Inflammatory macrophage treated with lipopolysaccharide for 1 hour (primary cell): ENCODE data around the gene RRAD.
"Not testable (repeated sequence)": the region's sequence is repeated elsewhere in the genome, so short reads cannot be mapped to it uniquely, and the experiment has no call there.

ENCODE experiments used
- DNase-seq, 2 donors: peaks; one replicate each; pipeline ENCODE4 v3.0.0-alpha.2; 2020 to 2022

Gene RRAD

GRCh38 chr16:66950437-66950836 lies 25.1 kb upstream of the RRAD start:
- DNase-seq: no peak

DNA sequence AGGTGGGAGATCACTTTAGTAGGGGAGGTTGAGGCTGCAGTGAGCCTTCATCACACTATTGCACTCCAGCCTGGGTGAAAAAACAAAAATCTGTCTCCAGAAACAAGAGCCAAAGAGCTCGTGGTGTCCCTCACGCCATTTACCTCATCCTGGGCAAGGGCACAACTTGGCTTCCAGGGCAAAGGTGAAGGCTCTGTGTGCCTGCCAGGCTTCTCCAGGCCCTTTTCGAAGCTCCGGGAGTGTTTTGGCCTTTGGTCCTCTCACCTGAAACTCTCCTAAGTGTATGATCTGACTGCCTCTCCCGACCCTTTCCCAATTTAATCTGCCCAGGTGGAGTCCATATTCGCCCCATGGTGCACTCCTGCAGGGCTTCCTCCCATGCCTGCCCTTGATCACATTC lies 24.1 kb upstream of the RRAD start:
- DNase-seq: no peak

DNA sequence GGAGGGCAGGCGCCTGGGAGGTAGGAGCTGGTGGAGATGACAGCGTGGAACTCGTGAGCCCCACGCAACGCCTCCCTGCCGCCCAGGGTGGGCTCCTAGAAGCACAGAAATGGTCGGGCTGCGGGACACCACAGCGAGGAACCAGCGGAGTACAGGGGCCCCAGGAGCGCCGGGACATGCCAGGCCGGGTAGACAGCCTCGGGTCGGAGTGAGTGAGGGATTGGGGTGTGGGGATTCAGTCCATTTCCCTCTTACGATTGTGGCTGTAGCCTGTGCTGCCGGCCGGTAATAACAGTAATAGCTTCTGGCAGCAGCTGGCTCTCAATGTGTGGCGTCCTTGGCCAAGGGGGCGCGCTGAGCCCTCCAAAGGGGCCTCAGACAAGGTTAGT lies 23.5 kb upstream of the RRAD start:
- DNase-seq: no peak

GRCh38 chr16:66948134-66948836 lies 22.9 kb upstream of the RRAD start:
- DNase-seq: peak in 1 of 2 donors; percentile 25

GRCh38 chr16:66947302-66948065 lies 22.1 kb upstream of the RRAD start:
- peak; percentile 77 to 97 for DNase-seq

- no peak for DNase-seq
Observed at GRCh38 chr16:66946974-66947301, 21.6 kb upstream of the RRAD start.

DNA sequence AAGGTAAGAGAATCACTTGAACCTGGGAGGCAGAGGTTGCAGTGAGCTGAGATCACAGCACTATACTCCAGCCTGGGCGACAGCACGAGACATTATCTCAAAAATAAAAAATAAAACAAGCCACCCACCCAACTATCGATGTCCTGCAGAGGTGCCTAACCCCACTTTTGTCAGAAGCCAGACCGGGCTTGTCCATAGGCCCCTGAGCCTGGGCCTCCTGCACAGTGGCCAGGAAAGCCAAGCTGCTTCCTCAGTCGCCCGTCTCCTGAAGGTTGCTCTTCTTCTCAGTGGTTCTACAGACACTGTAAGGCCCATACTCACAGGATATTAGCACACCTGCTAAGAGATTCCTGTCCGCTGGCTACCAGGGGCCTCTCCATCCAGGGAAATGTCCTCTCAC lies 21.2 kb upstream of the RRAD start:
- no peak for DNase-seq

DNA sequence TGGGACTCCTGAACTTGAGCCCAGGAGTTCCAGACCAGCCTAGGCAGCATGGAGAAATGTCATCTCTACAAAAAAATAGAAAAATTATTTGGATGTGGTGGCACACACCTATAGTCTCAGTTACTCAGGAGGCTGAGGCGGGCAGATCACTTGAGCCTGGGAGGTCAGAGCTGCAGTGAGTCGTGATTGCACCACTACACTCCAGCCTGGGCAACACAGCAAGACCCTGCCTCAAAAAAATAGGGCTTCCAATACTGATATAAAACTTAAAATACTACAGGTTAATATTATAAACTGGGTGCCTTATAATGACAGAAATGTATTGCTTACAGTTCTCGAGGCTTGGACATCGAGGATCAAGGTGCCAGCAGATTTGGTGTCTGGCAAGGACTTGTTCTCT lies 20.6 kb upstream of the RRAD start:
- DNase-seq: no peak

DNA sequence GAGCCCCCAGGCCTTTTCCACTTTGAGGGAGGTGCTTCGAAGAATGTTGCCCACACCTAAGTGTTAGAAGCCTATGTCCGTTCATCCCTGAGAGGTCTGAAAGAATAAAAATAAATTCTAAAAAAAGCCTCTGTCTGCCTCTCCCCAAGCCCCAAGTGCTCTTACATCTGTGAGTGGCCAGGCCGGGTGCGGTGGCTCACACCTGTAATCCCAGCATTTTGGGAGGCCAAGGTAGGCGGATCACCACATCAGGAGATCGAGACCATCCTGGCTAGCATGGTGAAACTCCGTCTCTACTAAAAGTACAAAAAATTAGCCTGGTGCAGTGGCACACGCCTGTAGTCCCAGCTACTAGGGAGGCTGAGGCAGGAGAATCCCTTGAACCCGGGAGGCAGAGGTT lies 19.6 kb upstream of the RRAD start:
- DNase-seq: not testable (repeated sequence)

DNA sequence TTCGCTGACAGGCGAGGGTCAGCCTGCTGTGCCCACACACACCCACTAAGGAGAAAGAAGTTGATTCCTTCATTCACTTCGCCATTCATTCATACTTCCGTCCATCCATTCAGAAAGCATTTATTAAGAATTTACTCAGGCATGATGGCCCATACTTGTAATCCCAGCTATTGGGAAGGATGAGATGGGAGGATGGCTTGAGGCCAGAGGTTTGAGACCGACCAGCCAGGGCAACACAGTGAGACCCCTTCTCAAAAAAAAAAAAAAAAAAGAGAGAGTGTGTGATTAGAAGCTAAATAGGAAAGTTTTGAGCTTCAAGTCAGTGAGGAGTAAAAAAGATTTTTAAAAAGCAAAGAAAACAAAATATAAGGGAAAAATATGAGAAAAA lies 18.7 kb upstream of the RRAD start:
- DNase-seq: no peak

- no peak for DNase-seq
Observed at GRCh38 chr16:66943426-66944053, 18.2 kb upstream of the RRAD start.

GRCh38 chr16:66942981-66943380 lies 17.6 kb upstream of the RRAD start:
- DNase-seq: no peak

DNA sequence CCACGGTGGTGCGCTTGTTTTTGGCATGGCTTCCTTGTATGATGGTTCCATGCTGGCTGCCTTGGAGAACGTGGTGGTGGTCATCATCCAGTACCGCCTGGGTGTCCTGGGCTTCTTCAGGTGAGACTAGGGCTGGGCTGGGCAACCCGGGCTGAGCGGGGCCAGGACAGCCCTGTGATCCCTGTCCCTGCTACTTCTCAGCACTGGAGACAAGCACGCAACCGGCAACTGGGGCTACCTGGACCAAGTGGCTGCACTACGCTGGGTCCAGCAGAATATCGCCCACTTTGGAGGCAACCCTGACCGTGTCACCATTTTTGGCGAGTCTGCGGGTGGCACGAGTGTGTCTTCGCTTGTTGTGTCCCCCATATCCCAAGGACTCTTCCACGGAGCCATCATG lies 14.9 kb upstream of the RRAD start:
- no peak for DNase-seq

- no peak for DNase-seq
Observed at GRCh38 chr16:66939366-66939765, 14.0 kb upstream of the RRAD start.

DNA sequence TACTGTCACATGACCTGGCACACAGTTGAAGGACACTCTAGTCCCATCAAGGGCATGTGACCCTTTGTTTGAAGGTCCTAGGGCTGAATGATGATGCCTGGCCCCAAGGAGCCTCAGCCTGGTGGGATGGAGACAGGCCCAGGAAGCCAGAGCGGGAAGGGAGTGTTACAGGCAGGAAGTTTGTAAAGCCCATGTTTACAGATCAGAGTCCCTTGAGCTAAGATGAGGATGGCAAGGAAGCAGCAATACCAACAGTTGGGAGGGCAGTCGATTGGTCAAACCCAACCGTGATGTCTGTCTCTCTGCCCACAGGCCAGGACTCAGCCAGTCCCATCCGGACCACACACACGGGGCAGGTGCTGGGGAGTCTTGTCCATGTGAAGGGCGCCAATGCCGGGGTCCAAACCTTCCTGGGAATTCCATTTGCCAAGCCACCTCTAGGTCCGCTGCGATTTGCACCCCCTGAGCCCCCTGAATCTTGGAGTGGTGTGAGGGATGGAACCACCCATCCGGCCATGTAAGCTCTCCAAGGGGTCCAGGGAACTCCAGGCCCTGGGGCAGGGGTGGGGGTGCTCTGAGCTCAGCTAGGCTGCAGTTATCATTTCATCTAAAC lies 12.5 kb upstream of the RRAD start:
- DNase-seq: no peak

DNA sequence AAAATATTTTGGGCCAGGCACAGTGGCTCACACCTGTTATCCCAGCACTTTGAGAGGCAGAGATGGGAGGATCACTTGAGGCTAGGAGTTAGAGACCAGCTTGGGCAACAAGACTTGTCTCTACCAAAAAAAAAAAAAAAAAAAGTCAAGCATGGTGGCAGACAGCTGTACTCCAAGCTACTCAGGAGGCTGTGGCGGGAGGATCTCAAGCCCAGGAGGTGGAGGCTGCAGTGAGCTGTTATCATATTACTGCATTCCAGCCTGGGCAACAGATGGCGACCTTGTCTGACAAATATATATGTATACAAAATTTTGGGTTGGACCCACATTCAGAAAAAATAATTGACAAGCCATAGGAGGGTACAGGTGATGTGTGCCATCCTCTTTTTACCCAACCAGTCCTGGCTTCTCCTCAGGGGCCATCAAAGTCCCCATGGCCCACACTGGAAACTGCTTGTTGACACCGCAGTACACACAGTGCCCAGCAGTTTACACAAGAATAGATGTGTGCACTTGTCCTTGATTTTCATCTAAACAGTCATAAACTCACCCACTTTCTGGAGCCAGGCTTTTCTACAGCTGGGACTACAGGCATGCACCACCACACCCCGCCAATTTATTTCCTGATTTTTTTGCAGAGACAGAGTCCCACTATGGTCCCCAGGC lies 11.7 kb upstream of the RRAD start:
- DNase-seq: no peak

GRCh38 chr16:66936462-66936861 lies 11.1 kb upstream of the RRAD start:
- no peak for DNase-seq

GRCh38 chr16:66935314-66936011 lies 10.1 kb upstream of the RRAD start, which contains the start of gene CES2:
CES2 (plus strand) TSS chr16:66935516; CDS start chr16:66935636, 120 bp downstream.
- DNase-seq: no peak

GRCh38 chr16:66934839-66935313 lies 9.5 kb upstream of the RRAD start:
- DNase-seq: not testable (repeated sequence)

GRCh38 chr16:66934138-66934838 lies 9.0 kb upstream of the RRAD start, which contains the start of gene CIAO2B:
CIAO2B (minus strand) TSS chr16:66934402; CDS start chr16:66934364, 38 bp downstream.
- peak; percentile 76 to 91 for DNase-seq

- no peak for DNase-seq
Observed at GRCh38 chr16:66933776-66934137, 8.4 kb upstream of the RRAD start.

GRCh38 chr16:66932076-66932475 lies 6.7 kb upstream of the RRAD start:
- no peak for DNase-seq
